ENCODE data around the gene TIAM2.

The TIAM2 gene

DNA sequence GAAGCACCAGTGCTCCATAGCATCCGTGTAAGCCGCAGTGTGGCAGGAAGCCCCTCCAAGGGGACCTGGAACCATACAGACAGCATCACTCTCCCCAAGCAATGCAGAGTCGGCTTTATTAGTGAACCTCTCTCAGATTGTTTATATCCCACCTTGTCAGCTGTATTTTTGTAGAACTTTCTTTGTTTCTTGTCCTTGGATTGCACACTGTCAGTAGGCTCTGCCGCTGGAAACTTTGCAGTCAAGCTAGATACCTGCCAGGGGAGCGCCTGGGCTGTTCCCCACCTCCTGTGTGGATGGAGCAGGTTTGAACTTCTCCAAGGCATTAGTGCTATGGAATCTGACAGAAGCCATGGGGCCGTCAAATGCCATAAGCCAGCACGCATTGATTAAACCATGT is 250.1 kb downstream of the TIAM2 start:
- TF ChIP-seq, protein P1, sequence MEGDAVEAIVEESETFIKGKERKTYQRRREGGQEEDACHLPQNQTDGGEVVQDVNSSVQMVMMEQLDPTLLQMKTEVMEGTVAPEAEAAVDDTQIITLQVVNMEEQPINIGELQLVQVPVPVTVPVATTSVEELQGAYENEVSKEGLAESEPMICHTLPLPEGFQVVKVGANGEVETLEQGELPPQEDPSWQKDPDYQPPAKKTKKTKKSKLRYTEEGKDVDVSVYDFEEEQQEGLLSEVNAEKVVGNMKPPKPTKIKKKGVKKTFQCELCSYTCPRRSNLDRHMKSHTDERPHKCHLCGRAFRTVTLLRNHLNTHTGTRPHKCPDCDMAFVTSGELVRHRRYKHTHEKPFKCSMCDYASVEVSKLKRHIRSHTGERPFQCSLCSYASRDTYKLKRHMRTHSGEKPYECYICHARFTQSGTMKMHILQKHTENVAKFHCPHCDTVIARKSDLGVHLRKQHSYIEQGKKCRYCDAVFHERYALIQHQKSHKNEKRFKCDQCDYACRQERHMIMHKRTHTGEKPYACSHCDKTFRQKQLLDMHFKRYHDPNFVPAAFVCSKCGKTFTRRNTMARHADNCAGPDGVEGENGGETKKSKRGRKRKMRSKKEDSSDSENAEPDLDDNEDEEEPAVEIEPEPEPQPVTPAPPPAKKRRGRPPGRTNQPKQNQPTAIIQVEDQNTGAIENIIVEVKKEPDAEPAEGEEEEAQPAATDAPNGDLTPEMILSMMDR (IDR thresholded peaks at IDR 0.05; ENCODE audit: insufficient read depth, low read length, poor library complexity, severe bottlenecking): no peak
- Histone ChIP-seq H3K36me3 (ENCODE audit: control insufficient read depth, insufficient read depth, low read length) (peaks cover 28% of the 10 kb centered on the region), H3K4me3 (replicated peaks; ENCODE audit: low read depth, low read length) (no peak overlapping the region), H3K27me3 (replicated peaks; ENCODE audit: control insufficient read depth, insufficient read depth, low read length) (no peaks in the 10 kb centered on the region)
- DNase-seq (ENCODE audit: extremely low read depth, insufficient read length): no peak

DNA sequence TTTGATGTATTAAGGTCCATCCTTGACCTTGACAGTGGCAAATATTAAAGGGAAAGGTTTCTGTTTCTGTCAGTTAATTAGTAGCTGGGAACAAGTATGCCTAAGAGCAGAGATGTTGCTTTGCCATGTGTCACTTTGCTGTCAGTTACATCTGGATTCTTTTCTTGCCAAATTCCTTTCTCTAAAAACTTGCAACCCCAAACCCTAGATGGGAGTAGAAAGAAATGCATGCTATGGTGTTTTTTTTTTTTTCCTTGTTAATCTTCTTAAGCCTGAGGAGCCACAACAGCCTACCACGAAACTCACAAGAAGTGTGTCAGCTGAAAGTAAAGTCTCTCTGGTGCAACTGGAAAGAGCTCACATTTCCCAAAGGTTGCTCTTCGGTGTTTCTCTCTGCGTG is 250.7 kb downstream of the TIAM2 start:
- TF ChIP-seq, protein P1 (IDR thresholded peaks at IDR 0.05; ENCODE audit: insufficient read depth, low read length, poor library complexity, severe bottlenecking): no peak
- H3K36me3 ChIP-seq (ENCODE audit: control insufficient read depth, insufficient read depth, low read length): peaks cover 28% of the 10 kb centered on the region
- no peak overlapping the region for H3K4me3 ChIP-seq (replicated peaks; ENCODE audit: low read depth, low read length)
- no peaks in the 10 kb centered on the region for H3K27me3 ChIP-seq (replicated peaks; ENCODE audit: control insufficient read depth, insufficient read depth, low read length)
- no peak for DNase-seq (ENCODE audit: extremely low read depth, insufficient read length)

DNA sequence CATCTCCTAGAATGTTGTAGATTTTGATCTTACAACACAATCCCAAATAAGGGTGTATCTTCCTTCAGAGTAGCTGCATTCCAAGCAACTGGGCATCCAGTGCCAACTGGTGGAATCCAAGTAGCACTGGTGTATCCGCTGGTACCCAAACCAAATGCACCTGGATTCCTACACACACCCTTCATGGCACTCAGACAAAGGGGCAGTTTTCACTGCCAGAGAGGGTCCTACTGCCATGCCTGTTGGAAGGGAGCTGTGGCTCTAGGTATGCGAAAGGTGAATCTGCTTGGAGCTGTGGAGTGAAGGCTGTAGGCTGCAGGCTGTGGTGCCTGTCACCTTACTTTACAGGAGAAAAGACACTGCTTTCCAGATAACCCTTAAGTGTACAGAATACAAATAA is 251.7 kb downstream of the TIAM2 start:
- no peak overlapping the region for H3K4me3 ChIP-seq (replicated peaks; ENCODE audit: low read depth, low read length)
- no peaks in the 10 kb centered on the region for H3K27me3 ChIP-seq (replicated peaks; ENCODE audit: control insufficient read depth, insufficient read depth, low read length)
- TF ChIP-seq, protein P1 (IDR thresholded peaks at IDR 0.05; ENCODE audit: insufficient read depth, low read length, poor library complexity, severe bottlenecking): no peak
- peaks cover 28% of the 10 kb centered on the region for H3K36me3 ChIP-seq (ENCODE audit: control insufficient read depth, insufficient read depth, low read length)
- no peak for DNase-seq (ENCODE audit: extremely low read depth, insufficient read length)

DNA sequence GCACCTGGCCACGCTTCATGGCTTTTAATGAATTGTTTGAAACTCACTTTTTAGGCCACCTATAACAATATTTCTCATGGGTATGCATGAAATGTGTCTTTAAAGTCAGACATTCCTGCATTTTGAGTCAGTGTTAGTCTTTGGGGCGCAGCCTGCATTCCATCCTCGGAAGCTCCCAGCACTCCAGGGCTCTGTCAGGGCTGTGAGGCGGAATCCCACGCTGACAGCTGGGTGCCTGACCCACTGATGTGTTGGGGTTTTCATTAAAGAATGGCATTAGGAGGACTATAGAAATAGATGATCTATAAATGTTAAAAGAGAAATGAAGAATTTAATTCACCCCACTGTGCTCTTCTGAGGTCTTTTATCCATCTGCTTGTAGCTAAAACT is 252.5 kb downstream of the TIAM2 start:
- Histone ChIP-seq H3K27me3 (replicated peaks; ENCODE audit: control insufficient read depth, insufficient read depth, low read length) (no peaks in the 10 kb centered on the region), H3K4me3 (replicated peaks; ENCODE audit: low read depth, low read length) (no peak overlapping the region), H3K36me3 (ENCODE audit: control insufficient read depth, insufficient read depth, low read length) (peaks cover 34% of the 10 kb centered on the region)
- no peak for DNase-seq (ENCODE audit: extremely low read depth, insufficient read length)
- TF ChIP-seq, protein P1 (IDR thresholded peaks at IDR 0.05; ENCODE audit: insufficient read depth, low read length, poor library complexity, severe bottlenecking): no peak

DNA sequence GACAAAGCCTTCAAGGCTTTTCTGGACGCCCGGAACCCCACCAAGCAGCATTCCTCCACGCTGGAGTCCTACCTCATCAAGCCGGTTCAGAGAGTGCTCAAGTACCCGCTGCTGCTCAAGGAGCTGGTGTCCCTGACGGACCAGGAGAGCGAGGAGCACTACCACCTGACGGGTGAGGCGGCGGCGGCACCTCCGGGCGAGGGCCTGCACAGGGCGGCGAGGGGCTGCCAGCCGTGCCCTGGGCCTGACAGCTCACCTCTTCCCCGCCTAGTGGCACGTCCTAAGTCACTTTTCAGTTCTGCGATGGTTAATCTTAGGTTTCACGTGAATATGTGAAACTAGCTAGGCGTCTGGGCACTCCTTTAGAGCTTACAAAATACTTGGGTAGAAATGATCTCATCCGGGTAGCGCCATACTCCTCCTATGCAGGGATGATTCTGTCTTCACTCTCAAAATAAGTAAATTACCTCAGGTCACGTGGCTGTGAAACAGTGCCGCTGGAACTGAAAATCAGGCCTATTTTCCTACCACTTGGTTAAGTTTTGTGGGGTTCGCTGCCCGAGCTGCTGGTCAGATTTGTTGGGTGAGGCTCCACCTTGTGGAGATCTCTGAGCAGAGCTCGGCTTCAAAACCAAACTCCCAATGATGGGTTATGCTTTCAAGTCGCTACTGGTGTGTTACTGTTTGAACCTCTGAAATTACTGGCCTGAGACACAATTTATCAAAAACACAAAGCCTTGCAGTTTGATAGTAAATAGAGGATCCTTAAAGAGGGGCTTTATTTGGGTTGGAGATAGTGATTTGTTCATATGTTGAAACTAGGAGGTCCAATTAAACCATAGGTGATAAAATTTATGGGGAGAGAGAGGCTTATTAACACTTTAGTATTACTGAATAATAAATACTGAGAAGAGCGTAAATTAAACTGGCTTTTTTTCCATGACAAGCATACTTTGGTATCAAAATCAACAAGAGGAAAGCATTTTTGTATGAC is 253.2 kb downstream of the TIAM2 start:
- Histone ChIP-seq H3K4me3 (replicated peaks; ENCODE audit: low read depth, low read length) (no peak overlapping the region), H3K27me3 (replicated peaks; ENCODE audit: control insufficient read depth, insufficient read depth, low read length) (no peaks in the 10 kb centered on the region), H3K36me3 (ENCODE audit: control insufficient read depth, insufficient read depth, low read length) (peaks cover 36% of the 10 kb centered on the region)
- TF ChIP-seq, protein P1 (IDR thresholded peaks at IDR 0.05; ENCODE audit: insufficient read depth, low read length, poor library complexity, severe bottlenecking): peak; percentile 74
- no peak for DNase-seq (ENCODE audit: extremely low read depth, insufficient read length)

Data from GM06990 (cell line).